ENCODE measurements around the gene SEPTIN11. TPM values are rescaled to one million over a fixed set of nuclear protein-coding genes. Genes with fewer than 3 reads are reported as not detected.

The SEPTIN11 gene
- total RNA-seq, 1 donor from 2014 or later = 623 TPM

DNA sequence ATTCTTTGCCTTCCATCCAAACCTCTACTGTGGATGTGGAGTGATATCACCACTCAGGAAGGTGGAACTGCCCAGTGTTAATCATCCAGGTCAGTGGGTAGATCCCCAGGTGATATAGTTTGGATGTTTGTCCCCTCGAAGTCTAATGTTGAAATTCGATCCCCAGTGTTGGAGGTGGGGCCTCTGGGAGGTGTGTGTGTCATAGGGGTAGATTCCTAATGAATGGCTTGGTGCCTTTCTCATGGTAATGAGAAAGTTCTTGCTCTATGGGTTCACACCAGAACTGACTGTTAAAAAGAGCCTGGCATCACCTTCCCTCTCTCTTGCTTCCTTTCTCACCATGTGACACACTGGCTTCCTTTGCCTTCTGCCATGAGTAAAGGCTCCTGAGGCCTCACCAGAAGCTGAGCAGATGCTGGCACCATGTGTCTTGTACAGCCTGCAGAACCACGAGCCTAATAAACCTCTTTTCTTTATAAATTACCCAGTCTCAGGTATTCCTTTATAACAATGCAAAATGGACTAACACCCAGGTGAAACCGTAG, 44.8 kb upstream of the SEPTIN11 start:
- Histone ChIP-seq H3K27ac (ENCODE audit: low read depth, low read length) (no peak overlapping the region), H3K4me2 (ENCODE audit: low read length) (no peak overlapping the region), H3K4me3 (ENCODE audit: insufficient read depth, low read depth, low read length) (no peak overlapping the region), H2AFZ (ENCODE audit: low read depth, low read length) (no peak overlapping the region), H3K4me1 (ENCODE audit: insufficient read depth, low read length) (no peaks in the 10 kb centered on the region), H3K79me2 (ENCODE audit: insufficient read depth, low read length) (no peaks in the 10 kb centered on the region), H3K9me3 (ENCODE audit: insufficient read depth, low read depth, low read length) (peaks cover 4% of the 10 kb centered on the region), H3K27me3 (ENCODE audit: insufficient read depth, low read length) (peaks cover under 1% of the 10 kb centered on the region), H4K20me1 (ENCODE audit: insufficient read depth, low read length) (no peaks in the 10 kb centered on the region), H3K36me3 (ENCODE audit: insufficient read depth, low read length) (no peaks in the 10 kb centered on the region), H3K9ac (ENCODE audit: low read length) (no peak overlapping the region)
- no peak for TF ChIP-seq EZH2 (IDR thresholded peaks at IDR 0.05; ENCODE audit: insufficient read depth, low read length)
- TF ChIP-seq, protein P1, sequence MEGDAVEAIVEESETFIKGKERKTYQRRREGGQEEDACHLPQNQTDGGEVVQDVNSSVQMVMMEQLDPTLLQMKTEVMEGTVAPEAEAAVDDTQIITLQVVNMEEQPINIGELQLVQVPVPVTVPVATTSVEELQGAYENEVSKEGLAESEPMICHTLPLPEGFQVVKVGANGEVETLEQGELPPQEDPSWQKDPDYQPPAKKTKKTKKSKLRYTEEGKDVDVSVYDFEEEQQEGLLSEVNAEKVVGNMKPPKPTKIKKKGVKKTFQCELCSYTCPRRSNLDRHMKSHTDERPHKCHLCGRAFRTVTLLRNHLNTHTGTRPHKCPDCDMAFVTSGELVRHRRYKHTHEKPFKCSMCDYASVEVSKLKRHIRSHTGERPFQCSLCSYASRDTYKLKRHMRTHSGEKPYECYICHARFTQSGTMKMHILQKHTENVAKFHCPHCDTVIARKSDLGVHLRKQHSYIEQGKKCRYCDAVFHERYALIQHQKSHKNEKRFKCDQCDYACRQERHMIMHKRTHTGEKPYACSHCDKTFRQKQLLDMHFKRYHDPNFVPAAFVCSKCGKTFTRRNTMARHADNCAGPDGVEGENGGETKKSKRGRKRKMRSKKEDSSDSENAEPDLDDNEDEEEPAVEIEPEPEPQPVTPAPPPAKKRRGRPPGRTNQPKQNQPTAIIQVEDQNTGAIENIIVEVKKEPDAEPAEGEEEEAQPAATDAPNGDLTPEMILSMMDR (IDR thresholded peaks at IDR 0.05; ENCODE audit: insufficient read depth, low read depth, low read length) = no peak
- Mint-ChIP-seq H3K9me3 (ENCODE audit: unreplicated experiment) (peaks cover 19% of the 10 kb centered on the region), H3K4me3 (ENCODE audit: unreplicated experiment) (peak overlapping the region; percentile 30), H3K27ac (ENCODE audit: unreplicated experiment) (peak overlapping the region; percentile 99), H3K4me1 (ENCODE audit: low read depth, unreplicated experiment) (peaks cover 19% of the 10 kb centered on the region), H3K36me3 (ENCODE audit: low read depth, unreplicated experiment) (peaks cover 17% of the 10 kb centered on the region), H3K27me3 (ENCODE audit: low read depth, unreplicated experiment) (peaks cover 4% of the 10 kb centered on the region)
- no peak for FAIRE-seq
- DNase-seq (ENCODE audit: low read depth) = no peak

DNA sequence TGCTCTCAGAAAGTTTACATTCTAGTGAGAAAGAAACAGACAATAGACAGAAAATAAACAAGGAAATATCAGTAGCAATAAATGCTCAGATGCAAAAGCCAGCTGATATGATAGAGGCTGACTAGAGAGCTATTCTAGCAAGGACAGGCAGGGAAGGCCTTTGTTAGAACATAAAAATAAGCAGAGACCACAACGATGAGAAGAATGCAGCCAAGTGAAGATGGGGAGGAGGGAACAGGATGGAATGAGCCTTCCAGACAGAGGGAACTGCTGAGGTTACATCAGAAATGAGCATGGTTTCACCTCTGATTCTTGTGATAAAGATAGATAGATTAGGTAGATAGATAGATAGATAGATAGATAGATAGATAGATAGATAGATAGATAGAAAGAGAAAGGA, 44.0 kb upstream of the SEPTIN11 start:
- Histone ChIP-seq H3K9ac (ENCODE audit: low read length) (no peak overlapping the region), H3K27ac (ENCODE audit: low read depth, low read length) (no peak overlapping the region), H3K9me3 (ENCODE audit: insufficient read depth, low read depth, low read length) (peaks cover 4% of the 10 kb centered on the region), H3K27me3 (ENCODE audit: insufficient read depth, low read length) (no peaks in the 10 kb centered on the region), H3K4me3 (ENCODE audit: insufficient read depth, low read depth, low read length) (no peak overlapping the region), H3K79me2 (ENCODE audit: insufficient read depth, low read length) (no peaks in the 10 kb centered on the region), H2AFZ (ENCODE audit: low read depth, low read length) (no peak overlapping the region), H4K20me1 (ENCODE audit: insufficient read depth, low read length) (no peaks in the 10 kb centered on the region), H3K4me1 (ENCODE audit: insufficient read depth, low read length) (no peaks in the 10 kb centered on the region), H3K4me2 (ENCODE audit: low read length) (no peak overlapping the region), H3K36me3 (ENCODE audit: insufficient read depth, low read length) (no peaks in the 10 kb centered on the region)
- DNase-seq (ENCODE audit: low read depth) (peak; percentile 84), FAIRE-seq (peak; percentile 84)
- peaks cover 19% of the 10 kb centered on the region for H3K4me1 Mint-ChIP-seq (ENCODE audit: low read depth, unreplicated experiment)
- no peak for TF ChIP-seq EZH2 (IDR thresholded peaks at IDR 0.05; ENCODE audit: insufficient read depth, low read length)
- TF ChIP-seq, protein P1 (IDR thresholded peaks at IDR 0.05; ENCODE audit: insufficient read depth, low read depth, low read length) = no peak
- no peak overlapping the region for H3K4me3 Mint-ChIP-seq (ENCODE audit: unreplicated experiment)
- H3K27ac Mint-ChIP-seq (ENCODE audit: unreplicated experiment) = peak overlapping the region; percentile 99
- no peaks in the 10 kb centered on the region for H3K27me3 Mint-ChIP-seq (ENCODE audit: low read depth, unreplicated experiment)
- peaks cover 25% of the 10 kb centered on the region for H3K9me3 Mint-ChIP-seq (ENCODE audit: unreplicated experiment)
- H3K36me3 Mint-ChIP-seq (ENCODE audit: low read depth, unreplicated experiment) = peaks cover 17% of the 10 kb centered on the region

DNA sequence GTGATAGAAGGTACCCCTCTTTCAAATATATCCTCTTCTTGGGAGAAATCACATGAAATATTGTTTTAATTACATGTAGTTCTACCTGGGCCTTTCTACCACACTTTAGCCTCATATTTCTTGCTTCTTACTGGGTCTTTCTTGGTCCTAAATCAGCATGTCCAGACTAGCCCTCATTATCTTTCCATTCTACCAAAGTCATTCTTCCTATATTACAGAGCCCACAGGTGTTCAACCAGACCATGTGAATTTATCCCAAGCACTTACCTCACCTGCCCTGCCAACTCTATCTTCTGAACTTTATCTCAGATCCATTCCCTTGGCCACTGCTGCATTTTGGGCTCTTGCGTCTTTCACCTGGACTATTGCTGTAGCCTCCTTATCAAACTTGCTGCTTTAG, 39.8 kb upstream of the SEPTIN11 start:
- Mint-ChIP-seq H3K4me1 (ENCODE audit: low read depth, unreplicated experiment) (peaks cover 14% of the 10 kb centered on the region), H3K4me3 (ENCODE audit: unreplicated experiment) (no peak overlapping the region), H3K27ac (ENCODE audit: unreplicated experiment) (no peak overlapping the region), H3K27me3 (ENCODE audit: low read depth, unreplicated experiment) (no peaks in the 10 kb centered on the region), H3K36me3 (ENCODE audit: low read depth, unreplicated experiment) (peaks cover 17% of the 10 kb centered on the region), H3K9me3 (ENCODE audit: unreplicated experiment) (peaks cover 22% of the 10 kb centered on the region)
- no peak overlapping the region for H3K4me2 ChIP-seq (ENCODE audit: low read length)
- no peak overlapping the region for H3K9ac ChIP-seq (ENCODE audit: low read length)
- H3K36me3 ChIP-seq (ENCODE audit: insufficient read depth, low read length) = no peaks in the 10 kb centered on the region
- H3K27ac ChIP-seq (ENCODE audit: low read depth, low read length) = no peak overlapping the region
- TF ChIP-seq, protein P1 (IDR thresholded peaks at IDR 0.05; ENCODE audit: insufficient read depth, low read depth, low read length) = no peak
- no peak for TF ChIP-seq EZH2 (IDR thresholded peaks at IDR 0.05; ENCODE audit: insufficient read depth, low read length)
- H4K20me1 ChIP-seq (ENCODE audit: insufficient read depth, low read length) = no peaks in the 10 kb centered on the region
- no peak overlapping the region for H3K4me3 ChIP-seq (ENCODE audit: insufficient read depth, low read depth, low read length)
- no peak overlapping the region for H2AFZ ChIP-seq (ENCODE audit: low read depth, low read length)
- no peaks in the 10 kb centered on the region for H3K79me2 ChIP-seq (ENCODE audit: insufficient read depth, low read length)
- no peaks in the 10 kb centered on the region for H3K27me3 ChIP-seq (ENCODE audit: insufficient read depth, low read length)
- DNase-seq (ENCODE audit: low read depth) = no peak
- H3K4me1 ChIP-seq (ENCODE audit: insufficient read depth, low read length) = no peaks in the 10 kb centered on the region
- peaks cover 2% of the 10 kb centered on the region for H3K9me3 ChIP-seq (ENCODE audit: insufficient read depth, low read depth, low read length)
- FAIRE-seq = no peak
